Keratinocyte (primary cell): ENCODE data around the gene SMYD5. TPM values are rescaled to one million over a fixed set of nuclear protein-coding genes. Genes with fewer than 3 reads are reported as not detected.

Source experiments
- DNase-seq: peaks from one replicate; pipeline ENCODE4 v3.0.0-alpha.2; 2011; ENCODE audit warnings: low read depth, missing footprints, low spot score
- FAIRE-seq: peaks from 2 replicates; lab custom pipeline; 2011; peaks lifted over from hg19 to GRCh38; lab: Jason Lieb, UNC
- H2AFZ ChIP-seq: 2 replicates; pipeline ENCODE4 v1.6.0; 2012; ENCODE audit warnings: low read length, control low read depth, inconsistent platforms; ENCODE audit not compliant: control insufficient read depth
- H3K27ac ChIP-seq: 2 replicates; pipeline ENCODE4 v1.5.1; 2011; ENCODE audit warnings: low read length; ENCODE audit not compliant: control insufficient read depth, insufficient read depth
- H3K27me3 ChIP-seq: 3 replicates; pipeline ENCODE4 v1.6.0; 2011; ENCODE audit warnings: low read length; ENCODE audit not compliant: control insufficient read depth, insufficient read depth; ENCODE audit errors: extremely low read depth
- H3K36me3 ChIP-seq, 2 experiments: 2 replicates in 1 of 2; 3 replicates in 1 of 2; pipeline ENCODE4 v1.5.1; 2011; ENCODE audit warnings: low read length in 2 of 2, mild to moderate bottlenecking in 1 of 2; ENCODE audit not compliant: control insufficient read depth in 2 of 2, insufficient read depth in 2 of 2; ENCODE audit errors: extremely low read depth in 1 of 2
- H3K4me1 ChIP-seq: 3 replicates; pipeline ENCODE4 v1.5.1; 2011; ENCODE audit warnings: low read length; ENCODE audit not compliant: control insufficient read depth, insufficient read depth; ENCODE audit errors: extremely low read depth
- H3K4me2 ChIP-seq: 3 replicates; pipeline ENCODE4 v1.6.0; 2011; ENCODE audit warnings: low read depth, low read length; ENCODE audit not compliant: control insufficient read depth, insufficient read depth; ENCODE audit errors: extremely low read depth
- H3K4me3 ChIP-seq, 3 experiments: fragments of 200-600 bp in 1 of 3; sonication (generic) in 1 of 3; 2 replicates in 2 of 3; 3 replicates in 1 of 3; pipeline ENCODE4 v1.5.1; 2011 to 2016; ENCODE audit warnings: low read length in 3 of 3, mild to moderate bottlenecking in 3 of 3, control low read depth in 2 of 3, inconsistent platforms in 1 of 3, low read depth in 1 of 3, mixed read lengths in 1 of 3, mixed run types in 1 of 3, moderate library complexity in 1 of 3; ENCODE audit not compliant: control insufficient read depth in 2 of 3, insufficient read depth in 2 of 3; ENCODE audit errors: extremely low read depth in 1 of 3
- H3K79me2 ChIP-seq: 2 replicates; pipeline ENCODE4 v1.6.0; 2012; ENCODE audit warnings: low read length; ENCODE audit not compliant: control insufficient read depth, insufficient read depth
- H3K9ac ChIP-seq: 3 replicates; pipeline ENCODE4 v1.6.0; 2011; ENCODE audit warnings: low read length; ENCODE audit not compliant: control insufficient read depth, insufficient read depth; ENCODE audit errors: extremely low read depth
- H3K9me1 ChIP-seq: 3 replicates; pipeline ENCODE4 v1.6.0; 2011; ENCODE audit warnings: low read length; ENCODE audit not compliant: control insufficient read depth, insufficient read depth; ENCODE audit errors: extremely low read depth
- H3K9me3 ChIP-seq: 2 replicates; pipeline ENCODE4 v1.5.1; 2012; ENCODE audit warnings: low read depth, low read length; ENCODE audit not compliant: control insufficient read depth
- H4K20me1 ChIP-seq: 3 replicates; pipeline ENCODE4 v1.6.0; 2011; ENCODE audit warnings: low read length; ENCODE audit not compliant: control insufficient read depth, insufficient read depth; ENCODE audit errors: extremely low read depth
- CTCF ChIP-seq, 3 experiments: IDR thresholded peaks in 1 of 3; conservative IDR thresholded peaks in 1 of 3; optimal IDR thresholded peaks in 1 of 3; 2 replicates in 2 of 3; 3 replicates in 1 of 3; pipeline versions ENCODE3 to v1.5.1; 2011; ENCODE audit warnings: low read length in 3 of 3, mild to moderate bottlenecking in 3 of 3, moderate library complexity in 2 of 3, control low read depth in 1 of 3, inconsistent platforms in 1 of 3; ENCODE audit not compliant: insufficient read depth in 2 of 3; ENCODE audit errors: extremely low read depth in 1 of 3
- EZH2 ChIP-seq: IDR thresholded peaks from one replicate; pipeline ENCODE4 v1.6.1; 2012; ENCODE audit warnings: inconsistent platforms, mild to moderate bottlenecking, low read length, moderate library complexity
- dilution Hi-C: fragments of 300-500 bp; cut with MboI; formaldehyde crosslinking; loops from one replicate; pipeline ENCODE4 v1.7.0; 2020; ENCODE audit warnings: low sequenced_read_pairs; ENCODE audit not compliant: extremely low pct_ligation_motif_present
- polyA plus RNA-seq, 5 experiments: library from polyadenylated mRNA; depleted of rRNA in 3 of 5; stranded (reverse) in 3 of 5; stranded (forward) in 1 of 5; unstranded in 1 of 5; fragments of >200 nt; gene quantifications; 1 replicate in 1 of 5; 2 replicates in 3 of 5; 3 replicates in 1 of 5; pipeline versions ENCODE4 v1.2.1 to v1.2.3, GENCODE V29; 2011 to 2012; ENCODE audit warnings: missing spikeins in 2 of 5, low read depth in 1 of 5, low replicate concordance in 1 of 5

SMYD5 gene
- polyA plus RNA-seq, 1 donor (not counting 4 experiments of a cell fraction or from before 2014, with no cell fraction given): 18.6 TPM

DNA sequence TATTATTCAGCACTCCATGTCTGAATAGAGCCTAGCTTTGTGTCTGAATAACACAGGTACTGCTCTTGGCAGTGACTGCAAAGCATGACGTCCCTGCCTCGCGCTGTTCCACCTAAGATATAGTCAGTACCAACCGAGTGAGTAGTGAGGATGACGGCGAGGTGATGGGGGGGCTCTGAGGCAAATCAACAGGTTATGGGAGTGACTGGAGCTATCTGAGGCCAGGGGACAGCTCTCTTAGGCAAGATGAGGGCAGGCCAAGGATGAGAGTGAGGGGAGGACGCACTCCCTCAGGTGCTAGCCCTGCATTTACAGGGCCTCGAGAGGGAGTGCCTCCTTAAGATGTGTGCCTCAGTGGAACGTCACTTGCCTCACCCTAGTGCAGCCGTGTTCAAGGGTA lies 39.8 kb upstream of the SMYD5 start:
- H3K9ac ChIP-seq: no peak overlapping the region
- no peaks in the 10 kb centered on the region for H3K9me3 ChIP-seq
- no peaks in the 10 kb centered on the region for H4K20me1 ChIP-seq
- TF ChIP-seq EZH2 (no peak), CTCF (optimal IDR thresholded peaks at IDR 0.05 in 1 of 3, IDR thresholded peaks at IDR 0.05 in 1 of 3, conservative IDR thresholded peaks at IDR 0.05 in 1 of 3; ENCODE audit: extremely low read depth in 1 of 3, insufficient read depth in 2 of 3, low read length in 3 of 3) (no peak)
- no peak overlapping the region for H3K27ac ChIP-seq
- FAIRE-seq (no peak), DNase-seq (no peak)
- H3K4me2 ChIP-seq: no peak overlapping the region
- dilution Hi-C loops: no loop called here
- peaks cover 19% of the 10 kb centered on the region for H3K4me1 ChIP-seq
- H3K36me3 ChIP-seq: no peaks in the 10 kb centered on the region
- no peak overlapping the region for H3K4me3 ChIP-seq
- no peaks in the 10 kb centered on the region for H3K79me2 ChIP-seq
- no peak overlapping the region for H2AFZ ChIP-seq
- H3K9me1 ChIP-seq: no peaks in the 10 kb centered on the region
- peaks cover 31% of the 10 kb centered on the region for H3K27me3 ChIP-seq

- dilution Hi-C loops: no loop called here
- no peak for TF ChIP-seq CTCF (optimal IDR thresholded peaks at IDR 0.05 in 1 of 3, IDR thresholded peaks at IDR 0.05 in 1 of 3, conservative IDR thresholded peaks at IDR 0.05 in 1 of 3; ENCODE audit: extremely low read depth in 1 of 3, insufficient read depth in 2 of 3, low read length in 3 of 3)
- TF ChIP-seq EZH2: no peak
- no peaks in the 10 kb centered on the region for H3K9me1 ChIP-seq
- DNase-seq (no peak), FAIRE-seq (no peak)
- no peaks in the 10 kb centered on the region for H3K9me3 ChIP-seq
- H4K20me1 ChIP-seq: no peaks in the 10 kb centered on the region
- H3K4me2 ChIP-seq: peak overlapping the region; percentile 95
- H3K4me1 ChIP-seq: peaks cover 19% of the 10 kb centered on the region
- H3K4me3 ChIP-seq: peak overlapping the region in 1 of 3 experiments; percentile 25
- peaks cover 31% of the 10 kb centered on the region for H3K27me3 ChIP-seq
- H3K27ac ChIP-seq: no peak overlapping the region
- H3K79me2 ChIP-seq: no peaks in the 10 kb centered on the region
- no peak overlapping the region for H3K9ac ChIP-seq
- no peak overlapping the region for H2AFZ ChIP-seq
- no peaks in the 10 kb centered on the region for H3K36me3 ChIP-seq
Measured at GRCh38 chr2:73174941-73175662, 38.9 kb upstream of the SMYD5 start.
